Progenitor cell of endocrine pancreas (in vitro differentiated cells): ENCODE results near the gene RXRA. TPM values are rescaled to one million over a fixed set of nuclear protein-coding genes. Genes with fewer than 3 reads are reported as not detected.

Experiments used
- DNase-seq: peaks from one replicate; pipeline ENCODE4 v3.0.0; 2021; ENCODE audit warnings: low spot score; ENCODE audit not compliant: unreplicated experiment
- H3K27ac Mint-ChIP-seq: 2 replicates; pipeline ENCODE4 v1.8.0; 2021; ENCODE audit warnings: mild to moderate bottlenecking, moderate library complexity, mixed read lengths
- H3K27me3 Mint-ChIP-seq: 2 replicates; pipeline ENCODE4 v1.8.0; 2021; ENCODE audit warnings: mixed read lengths
- H3K36me3 Mint-ChIP-seq: 2 replicates; pipeline ENCODE4 v1.8.0; 2022; ENCODE audit warnings: mixed read lengths; ENCODE audit not compliant: insufficient read depth
- H3K4me1 Mint-ChIP-seq: 2 replicates; pipeline ENCODE4 v1.8.0; 2021; ENCODE audit warnings: low read depth, mixed read lengths
- H3K4me3 Mint-ChIP-seq: 2 replicates; pipeline ENCODE4 v1.8.0; 2021; ENCODE audit warnings: low read depth, mild to moderate bottlenecking, moderate library complexity, mixed read lengths
- H3K9me3 Mint-ChIP-seq: 2 replicates; pipeline ENCODE4 v1.8.0; 2021; ENCODE audit warnings: low read depth, mixed read lengths
- total RNA-seq: library from RNA; stranded (reverse); gene quantifications from 2 replicates; pipeline ENCODE4 v1.2.1, GENCODE V29; 2021
- TF ChIP-seq, protein P1 (sequence below): fragments of 200-600 bp; sonication (generic); IDR thresholded peaks from one replicate; pipeline ENCODE4 v1.5.0; 2021; ENCODE audit warnings: antibody characterized with exemption, mild to moderate bottlenecking; ENCODE audit not compliant: unreplicated experiment

RXRA gene
- total RNA-seq, 1 donor from 2014 or later: 64.8 TPM

DNA sequence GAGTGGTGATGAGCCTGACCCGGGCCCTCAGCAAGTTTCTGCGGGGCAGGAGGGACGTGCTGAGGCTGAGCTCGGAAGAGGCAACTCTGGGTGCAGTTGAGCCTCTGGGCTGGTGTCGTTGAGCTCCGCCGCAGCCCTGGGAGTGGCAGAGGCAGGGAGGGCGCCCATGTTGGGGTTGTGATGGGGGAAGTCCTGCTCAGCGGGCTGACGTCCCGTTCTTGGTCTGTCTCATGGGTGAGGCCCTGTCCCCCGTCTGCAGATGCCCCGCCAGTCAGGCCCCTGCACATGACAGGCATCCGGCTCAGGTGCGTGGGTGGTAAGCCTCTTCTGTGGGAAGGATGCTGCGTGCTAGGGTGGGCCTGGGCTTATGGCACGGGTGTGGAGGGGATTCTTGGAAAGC lies 64.3 kb downstream of the RXRA start:
- Mint-ChIP-seq H3K27me3 (no peaks in the 10 kb centered on the region), H3K36me3 (no peaks in the 10 kb centered on the region), H3K4me3 (no peak overlapping the region), H3K4me1 (peaks cover 5% of the 10 kb centered on the region), H3K27ac (no peak overlapping the region), H3K9me3 (no peaks in the 10 kb centered on the region)
- TF ChIP-seq, protein P1, sequence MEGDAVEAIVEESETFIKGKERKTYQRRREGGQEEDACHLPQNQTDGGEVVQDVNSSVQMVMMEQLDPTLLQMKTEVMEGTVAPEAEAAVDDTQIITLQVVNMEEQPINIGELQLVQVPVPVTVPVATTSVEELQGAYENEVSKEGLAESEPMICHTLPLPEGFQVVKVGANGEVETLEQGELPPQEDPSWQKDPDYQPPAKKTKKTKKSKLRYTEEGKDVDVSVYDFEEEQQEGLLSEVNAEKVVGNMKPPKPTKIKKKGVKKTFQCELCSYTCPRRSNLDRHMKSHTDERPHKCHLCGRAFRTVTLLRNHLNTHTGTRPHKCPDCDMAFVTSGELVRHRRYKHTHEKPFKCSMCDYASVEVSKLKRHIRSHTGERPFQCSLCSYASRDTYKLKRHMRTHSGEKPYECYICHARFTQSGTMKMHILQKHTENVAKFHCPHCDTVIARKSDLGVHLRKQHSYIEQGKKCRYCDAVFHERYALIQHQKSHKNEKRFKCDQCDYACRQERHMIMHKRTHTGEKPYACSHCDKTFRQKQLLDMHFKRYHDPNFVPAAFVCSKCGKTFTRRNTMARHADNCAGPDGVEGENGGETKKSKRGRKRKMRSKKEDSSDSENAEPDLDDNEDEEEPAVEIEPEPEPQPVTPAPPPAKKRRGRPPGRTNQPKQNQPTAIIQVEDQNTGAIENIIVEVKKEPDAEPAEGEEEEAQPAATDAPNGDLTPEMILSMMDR: no peak
- no peak for DNase-seq

DNA sequence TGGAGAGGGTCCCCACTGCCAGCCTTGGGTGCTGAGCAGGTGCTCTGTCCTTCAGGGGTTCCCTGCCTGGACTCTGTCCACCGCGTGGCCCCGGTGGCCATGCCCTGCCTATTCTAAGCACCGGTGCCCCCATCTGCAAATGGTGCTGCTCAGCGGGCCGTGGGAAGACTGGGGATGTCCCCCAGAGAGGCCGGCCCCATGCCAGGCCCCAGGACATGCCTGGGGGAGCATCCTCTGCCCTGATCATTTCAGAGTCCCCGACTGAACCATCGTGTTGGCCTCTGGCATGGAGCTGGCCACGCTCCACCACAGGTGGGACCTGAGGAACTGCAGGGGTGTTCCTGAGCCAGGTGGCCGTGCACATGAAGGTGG lies 64.7 kb downstream of the RXRA start:
- Mint-ChIP-seq H3K36me3 (no peaks in the 10 kb centered on the region), H3K9me3 (no peaks in the 10 kb centered on the region), H3K27me3 (no peaks in the 10 kb centered on the region), H3K4me1 (peaks cover 5% of the 10 kb centered on the region), H3K4me3 (no peak overlapping the region), H3K27ac (no peak overlapping the region)
- DNase-seq: no peak
- TF ChIP-seq, protein P1: no peak

DNA sequence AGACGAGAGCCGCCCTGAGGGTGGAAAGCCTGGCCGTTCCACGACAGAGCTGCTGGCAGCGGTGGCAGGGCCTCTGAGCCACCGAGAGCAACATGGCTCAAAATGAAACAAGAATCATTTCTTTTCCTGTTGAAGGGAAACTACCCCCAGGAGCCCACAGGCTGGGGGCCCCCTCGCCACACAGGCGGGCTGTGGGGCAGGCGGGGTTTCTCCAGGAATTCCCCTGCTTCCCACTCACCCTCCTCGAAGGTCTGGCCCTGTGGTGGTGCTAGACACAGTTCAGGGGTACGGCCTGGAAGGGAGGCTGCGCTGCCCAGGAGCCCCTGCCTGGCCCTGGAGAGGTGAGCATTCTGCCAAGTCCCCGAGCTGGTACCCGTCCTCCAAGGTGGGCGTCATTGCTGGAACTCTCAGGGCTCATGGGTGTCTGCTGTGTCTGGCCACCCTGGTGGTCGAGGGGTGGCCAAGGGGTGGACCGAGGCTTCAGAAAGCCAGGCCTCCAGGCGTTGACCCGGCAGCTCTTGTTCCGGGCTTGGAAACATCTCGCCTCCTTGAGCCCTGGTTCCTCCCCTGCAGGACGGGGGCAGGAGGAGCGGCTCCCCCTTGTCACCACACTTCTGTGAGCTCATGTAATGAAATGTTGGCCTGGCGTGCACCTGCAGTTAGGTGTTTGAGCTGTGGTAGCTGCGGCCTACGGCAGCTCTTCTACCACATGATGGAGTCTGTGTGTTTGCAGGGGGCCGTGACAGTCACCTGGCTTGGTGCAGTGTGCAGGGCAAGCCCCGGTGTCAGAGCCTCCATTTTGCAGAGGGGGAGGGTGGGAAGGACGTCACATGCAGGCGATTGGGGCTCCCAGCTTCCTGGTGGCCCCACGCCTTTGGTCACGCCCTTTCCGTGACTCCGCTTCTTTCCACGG lies 65.3 kb downstream of the RXRA start:
- Mint-ChIP-seq H3K27ac (no peak overlapping the region), H3K9me3 (no peaks in the 10 kb centered on the region), H3K27me3 (no peaks in the 10 kb centered on the region)

DNA sequence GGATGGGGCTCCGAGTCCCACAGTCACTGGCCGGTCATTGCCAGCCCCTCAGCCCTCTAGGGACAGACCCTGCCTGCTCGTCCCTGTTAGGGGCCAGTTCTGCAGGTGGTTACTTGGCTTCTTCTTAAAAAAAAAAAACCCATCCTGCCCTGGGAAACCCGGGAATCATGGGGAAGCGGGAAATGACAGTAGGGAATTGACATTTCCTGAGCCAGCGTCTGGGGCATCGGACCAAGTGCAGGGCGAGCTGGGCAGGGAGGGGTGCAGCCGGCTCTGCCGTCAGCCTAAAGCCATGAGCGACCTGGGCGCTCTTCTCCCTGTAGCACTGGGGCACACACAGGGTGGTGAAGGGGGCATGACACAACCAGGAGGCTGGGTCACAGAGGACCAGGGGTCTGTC lies 66.6 kb downstream of the RXRA start:
- Mint-ChIP-seq H3K4me1 (peaks cover 5% of the 10 kb centered on the region), H3K27ac (no peak overlapping the region), H3K4me3 (no peak overlapping the region), H3K27me3 (no peaks in the 10 kb centered on the region), H3K36me3 (no peaks in the 10 kb centered on the region), H3K9me3 (no peaks in the 10 kb centered on the region)
- TF ChIP-seq, protein P1: no peak
- DNase-seq: no peak

More for the DNA sequence above, 65.3 kb downstream of the RXRA start:
- TF ChIP-seq, protein P1: no peak
- H3K4me1 Mint-ChIP-seq: peaks cover 5% of the 10 kb centered on the region
- no peak overlapping the region for H3K4me3 Mint-ChIP-seq
- DNase-seq: no peak
- H3K36me3 Mint-ChIP-seq: no peaks in the 10 kb centered on the region

DNA sequence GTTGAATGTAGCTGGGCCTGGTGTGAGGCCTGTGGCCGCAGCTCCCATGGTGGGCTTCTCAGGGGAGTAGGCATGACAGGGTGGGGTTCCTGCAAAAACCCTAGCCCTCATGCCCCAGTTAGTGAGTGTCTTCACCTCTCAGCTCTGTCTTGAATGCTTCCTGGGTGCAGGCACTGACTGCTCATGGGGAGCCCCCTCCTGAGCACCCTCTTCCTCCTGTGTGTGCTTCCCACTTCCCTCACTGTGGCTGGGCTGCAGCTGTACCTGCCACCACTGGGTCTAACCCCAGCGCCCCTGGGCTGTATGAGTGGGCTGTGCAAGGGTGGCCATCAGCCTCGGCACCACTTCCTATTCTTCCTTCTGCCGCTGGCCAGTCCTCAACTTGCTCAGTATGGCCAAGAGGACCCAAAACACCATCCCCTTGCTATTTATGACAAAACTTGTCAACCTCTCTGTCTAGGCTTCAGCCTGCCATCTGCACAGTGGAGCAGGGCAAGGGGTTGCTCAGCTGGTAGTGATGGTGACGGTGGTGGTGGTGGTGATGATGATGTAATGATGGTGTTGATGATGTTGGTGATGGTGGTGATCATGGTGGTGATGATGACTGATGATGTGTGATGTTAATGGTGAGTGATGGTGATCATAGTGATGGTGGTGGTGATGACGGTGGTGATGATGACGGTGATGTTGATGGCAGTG lies 67.5 kb downstream of the RXRA start:
- Mint-ChIP-seq H3K4me1 (no peaks in the 10 kb centered on the region), H3K27ac (no peak overlapping the region), H3K4me3 (no peak overlapping the region), H3K36me3 (no peaks in the 10 kb centered on the region), H3K9me3 (no peaks in the 10 kb centered on the region), H3K27me3 (no peaks in the 10 kb centered on the region)
- DNase-seq: no peak
- TF ChIP-seq, protein P1: no peak
